GM23338 (cell line): Measurements from ENCODE around the gene SLBP. TPM values are rescaled to one million over a fixed set of nuclear protein-coding genes. Genes with fewer than 3 reads are reported as not detected.

Source experiments
- ATAC-seq: fragments of 200-7000 bp; cut with Tn5 transposase; 3 replicates; pipeline ENCODE4 v1.9.1; 2020
- DNase-seq: peaks from one replicate; pipeline ENCODE4 v3.0.0-alpha.2; 2015; ENCODE audit warnings: low spot score
- H2AFZ ChIP-seq: fragments of 200-600 bp; sonication (generic); 2 replicates; pipeline ENCODE4 v1.8.0; 2016; ENCODE audit warnings: antibody characterized with exemption, mild to moderate bottlenecking, moderate library complexity
- H3F3A ChIP-seq: fragments of 200-600 bp; sonication (generic); replicated peaks from 2 replicates; pipeline ENCODE4 v1.8.0; 2017; ENCODE audit warnings: antibody characterized with exemption, mixed run types, low read depth
- H3K27ac ChIP-seq: fragments of 200-600 bp; sonication (generic); 2 replicates; pipeline ENCODE4 v1.6.1; 2016; ENCODE audit warnings: low read depth
- H3K27me3 ChIP-seq: fragments of 200-600 bp; sonication (generic); 2 replicates; pipeline ENCODE4 v1.8.0; 2016; ENCODE audit warnings: mild to moderate bottlenecking, mixed run types, moderate library complexity; ENCODE audit not compliant: insufficient read depth
- H3K36me3 ChIP-seq: fragments of 200-600 bp; sonication (generic); 2 replicates; pipeline ENCODE4 v1.8.0; 2016; ENCODE audit warnings: mild to moderate bottlenecking; ENCODE audit not compliant: insufficient read depth
- H3K4me1 ChIP-seq: fragments of 200-600 bp; sonication (generic); 2 replicates; pipeline ENCODE4 v1.8.0; 2016; ENCODE audit warnings: mild to moderate bottlenecking, moderate library complexity; ENCODE audit not compliant: insufficient read depth
- H3K4me2 ChIP-seq: fragments of 200-600 bp; sonication (generic); 2 replicates; pipeline ENCODE4 v1.7.1; 2017; ENCODE audit warnings: mixed run types
- H3K4me3 ChIP-seq: fragments of 200-600 bp; sonication (generic); 2 replicates; pipeline ENCODE4 v1.6.1; 2016; ENCODE audit warnings: mixed run types
- H3K79me2 ChIP-seq: fragments of 200-600 bp; sonication (generic); replicated peaks from 2 replicates; pipeline ENCODE4 v1.8.0; 2017; ENCODE audit warnings: mild to moderate bottlenecking; ENCODE audit not compliant: insufficient read depth
- H3K9me2 ChIP-seq: fragments of 200-600 bp; sonication (generic); 2 replicates; pipeline ENCODE4 v1.8.0; 2017; ENCODE audit not compliant: insufficient read depth
- H4K20me1 ChIP-seq: fragments of 200-600 bp; sonication (generic); replicated peaks from 2 replicates; pipeline ENCODE4 v1.8.0; 2017; ENCODE audit warnings: mild to moderate bottlenecking; ENCODE audit not compliant: insufficient read depth
- H3K27ac Mint-ChIP-seq: 2 replicates; pipeline ENCODE4 v1.8.0; 2020; ENCODE audit warnings: inconsistent platforms, mild to moderate bottlenecking, moderate library complexity, mixed read lengths
- H3K27me3 Mint-ChIP-seq: 3 replicates; pipeline ENCODE4 v1.8.0; 2022; ENCODE audit warnings: low read depth, mild to moderate bottlenecking, moderate library complexity, mixed read lengths, inconsistent platforms; ENCODE audit not compliant: insufficient read depth, poor library complexity
- H3K36me3 Mint-ChIP-seq: 3 replicates; pipeline ENCODE4 v1.8.0; 2021; ENCODE audit warnings: low read depth, mild to moderate bottlenecking, inconsistent platforms, moderate library complexity, mixed read lengths
- H3K4me1 Mint-ChIP-seq: 3 replicates; pipeline ENCODE4 v1.8.0; 2020; ENCODE audit warnings: mild to moderate bottlenecking, inconsistent platforms, mixed read lengths
- H3K4me3 Mint-ChIP-seq: 3 replicates; pipeline ENCODE4 v1.8.0; 2021; ENCODE audit warnings: moderate library complexity, mild to moderate bottlenecking, inconsistent platforms, mixed read lengths
- H3K9me3 Mint-ChIP-seq: 3 replicates; pipeline ENCODE4 v1.8.0; 2020; ENCODE audit warnings: moderate library complexity, mild to moderate bottlenecking, inconsistent platforms, mixed read lengths
- CREB1 ChIP-seq: fragments of 250-450 bp; sonication (Bioruptor Pico); IDR thresholded peaks from 2 replicates; pipeline ENCODE4 v1.5.0; 2020; ENCODE audit warnings: low read depth, mild to moderate bottlenecking, moderate library complexity
- EZH2 ChIP-seq: fragments of 200-600 bp; sonication (generic); IDR thresholded peaks from one replicate; pipeline ENCODE4 v1.8.0; 2017; ENCODE audit warnings: antibody characterized with exemption, mild to moderate bottlenecking, low read depth; ENCODE audit not compliant: unreplicated experiment
- EZH2phosphoT487 ChIP-seq: fragments of 200-600 bp; sonication (generic); IDR thresholded peaks from one replicate; pipeline ENCODE4 v1.8.1; 2018; ENCODE audit warnings: antibody characterized with exemption; ENCODE audit not compliant: unreplicated experiment
- POLR2AphosphoS5 ChIP-seq: IDR thresholded peaks from 2 replicates; pipeline ENCODE4 v1.6.1; 2016; ENCODE audit warnings: antibody characterized with exemption, low read depth
- ZNF114 ChIP-seq: fragments of 250-450 bp; sonication (Bioruptor Pico); IDR thresholded peaks from 2 replicates; pipeline ENCODE4 v1.5.0; 2020; ENCODE audit warnings: mild to moderate bottlenecking, moderate library complexity
- ZNF331 ChIP-seq: fragments of 250-450 bp; sonication (Bioruptor Pico); IDR thresholded peaks from 2 replicates; pipeline ENCODE4 v1.5.0; 2020; ENCODE audit warnings: low read depth, mild to moderate bottlenecking, moderate library complexity
- polyA plus RNA-seq: library from polyadenylated mRNA; unstranded; fragments of >200 nt; fragmentation: Nextera tagmentation; extraction: Ambion mirVana; gene quantifications from 2 replicates; pipeline ENCODE4 v1.2.1, GENCODE V29; 2016
- total RNA-seq: library from RNA; depleted of rRNA; stranded (reverse); fragments of >200 nt; shearing (Covaris generic); gene quantifications from 2 replicates; pipeline ENCODE4 v1.2.3, GENCODE V29; 2014
- TF ChIP-seq, protein P1 (sequence below), 2 experiments: fragments of 200-600 bp in 1 of 2; sonication (generic) in 1 of 2; conservative IDR thresholded peaks; 2 replicates each; pipeline versions ENCODE4 v1.5.1 to v1.6.1; 2016 to 2017; ENCODE audit warnings: antibody characterized with exemption in 2 of 2, low read depth in 2 of 2, mild to moderate bottlenecking in 2 of 2, moderate library complexity in 1 of 2
- TF ChIP-seq, protein P2 (sequence below): IDR thresholded peaks from 2 replicates; pipeline ENCODE4 v1.6.1; 2016; ENCODE audit warnings: antibody characterized with exemption

SLBP gene
- total and polyA plus RNA-seq, 2 experiments from 2014 or later: 54.4 to 58.6 TPM

DNA sequence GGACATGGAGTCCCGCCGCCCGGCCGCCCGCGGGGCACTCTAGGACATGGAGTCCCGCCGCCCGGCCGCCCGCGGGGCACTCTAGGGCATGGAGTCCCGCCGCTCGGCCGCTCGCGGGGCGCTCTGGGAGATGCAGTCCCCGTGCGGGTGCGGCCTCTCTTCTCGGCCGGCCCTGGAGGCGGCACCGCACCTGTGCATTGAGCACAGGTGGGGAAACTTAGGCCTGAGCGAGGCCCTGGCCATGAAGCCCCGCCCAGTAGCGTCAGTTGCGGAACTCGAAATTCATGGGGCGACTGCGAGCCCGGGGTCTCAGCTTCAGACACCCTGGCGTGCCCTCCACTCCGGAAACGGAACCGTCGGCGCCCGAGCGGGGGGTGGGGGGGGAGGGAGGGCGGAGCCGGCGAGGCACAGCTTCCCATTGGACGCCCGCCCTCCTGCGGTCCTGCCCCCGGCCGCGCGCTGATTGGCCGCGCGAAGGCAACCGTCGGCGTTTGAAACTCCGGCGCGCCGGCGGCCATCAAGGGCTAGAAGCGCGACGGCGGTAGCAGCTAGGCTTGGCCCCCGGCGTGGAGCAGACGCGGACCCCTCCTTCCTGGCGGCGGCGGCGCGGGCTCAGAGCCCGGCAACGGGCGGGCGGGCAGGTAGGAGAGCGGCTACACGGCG lies 9.0 kb upstream of the SLBP start, which contains the start of the genes TACC3 and TMEM129:
TSS of gene TACC3 (plus strand) at position 519 of the 663 bp plus-strand sequence. CDS start 1,901 bp downstream, outside the sequence.
TSS of gene TMEM129 (minus strand) at position 321 of the 663 bp plus-strand sequence. CDS start 486 bp downstream, outside the sequence.
- Mint-ChIP-seq H3K36me3 (peaks cover 42% of the 10 kb centered on the region), H3K4me3 (peak within 1 kb of the TSS; percentile 97), H3K9me3 (no peaks in the 10 kb centered on the region; the same call in 2 of the 3 replicates), H3K4me1 (peaks cover 16% of the 10 kb centered on the region), H3K27me3 (peaks cover 14% of the 10 kb centered on the region), H3K27ac (peak within 1 kb of the TSS; percentile 94)
- Histone ChIP-seq H4K20me1 (peaks cover 22% of the 10 kb centered on the region), H3K4me1 (peaks cover 12% of the 10 kb centered on the region; the same call in 1 of the 2 replicates), H3K79me2 (peaks cover 42% of the 10 kb centered on the region), H3K27ac (peak within 1 kb of the TSS; percentile 59; the same call in 1 of the 2 replicates), H3K4me2 (peak within 1 kb of the TSS; percentile 95), H3K27me3 (no peaks in the 10 kb centered on the region), H2AFZ (0 out of 2 replicates have a peak within 1 kb of the TSS, but pooled peaks have one; percentile 78), H3K9me2 (no peaks in the 10 kb centered on the region), H3F3A (peaks cover 18% of the 10 kb centered on the region), H3K36me3 (peaks cover 19% of the 10 kb centered on the region), H3K4me3 (peak within 1 kb of the TSS; percentile 95)
- TF ChIP-seq ZNF114 (CRISPR knock-in tag) (no peak), CREB1 (CRISPR knock-in tag) (peak; percentile 85), EZH2 (no peak), POLR2AphosphoS5 (peak; percentile 80)
- TF ChIP-seq, protein P1, sequence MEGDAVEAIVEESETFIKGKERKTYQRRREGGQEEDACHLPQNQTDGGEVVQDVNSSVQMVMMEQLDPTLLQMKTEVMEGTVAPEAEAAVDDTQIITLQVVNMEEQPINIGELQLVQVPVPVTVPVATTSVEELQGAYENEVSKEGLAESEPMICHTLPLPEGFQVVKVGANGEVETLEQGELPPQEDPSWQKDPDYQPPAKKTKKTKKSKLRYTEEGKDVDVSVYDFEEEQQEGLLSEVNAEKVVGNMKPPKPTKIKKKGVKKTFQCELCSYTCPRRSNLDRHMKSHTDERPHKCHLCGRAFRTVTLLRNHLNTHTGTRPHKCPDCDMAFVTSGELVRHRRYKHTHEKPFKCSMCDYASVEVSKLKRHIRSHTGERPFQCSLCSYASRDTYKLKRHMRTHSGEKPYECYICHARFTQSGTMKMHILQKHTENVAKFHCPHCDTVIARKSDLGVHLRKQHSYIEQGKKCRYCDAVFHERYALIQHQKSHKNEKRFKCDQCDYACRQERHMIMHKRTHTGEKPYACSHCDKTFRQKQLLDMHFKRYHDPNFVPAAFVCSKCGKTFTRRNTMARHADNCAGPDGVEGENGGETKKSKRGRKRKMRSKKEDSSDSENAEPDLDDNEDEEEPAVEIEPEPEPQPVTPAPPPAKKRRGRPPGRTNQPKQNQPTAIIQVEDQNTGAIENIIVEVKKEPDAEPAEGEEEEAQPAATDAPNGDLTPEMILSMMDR (conservative IDR thresholded peaks at IDR 0.05; ENCODE audit: low read depth in 2 of 2): no peak
- TF ChIP-seq, protein P2, sequence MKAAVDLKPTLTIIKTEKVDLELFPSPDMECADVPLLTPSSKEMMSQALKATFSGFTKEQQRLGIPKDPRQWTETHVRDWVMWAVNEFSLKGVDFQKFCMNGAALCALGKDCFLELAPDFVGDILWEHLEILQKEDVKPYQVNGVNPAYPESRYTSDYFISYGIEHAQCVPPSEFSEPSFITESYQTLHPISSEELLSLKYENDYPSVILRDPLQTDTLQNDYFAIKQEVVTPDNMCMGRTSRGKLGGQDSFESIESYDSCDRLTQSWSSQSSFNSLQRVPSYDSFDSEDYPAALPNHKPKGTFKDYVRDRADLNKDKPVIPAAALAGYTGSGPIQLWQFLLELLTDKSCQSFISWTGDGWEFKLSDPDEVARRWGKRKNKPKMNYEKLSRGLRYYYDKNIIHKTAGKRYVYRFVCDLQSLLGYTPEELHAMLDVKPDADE: peak; percentile 87
- peak; percentile 98 for DNase-seq
- ATAC-seq: peak; percentile 88

DNA sequence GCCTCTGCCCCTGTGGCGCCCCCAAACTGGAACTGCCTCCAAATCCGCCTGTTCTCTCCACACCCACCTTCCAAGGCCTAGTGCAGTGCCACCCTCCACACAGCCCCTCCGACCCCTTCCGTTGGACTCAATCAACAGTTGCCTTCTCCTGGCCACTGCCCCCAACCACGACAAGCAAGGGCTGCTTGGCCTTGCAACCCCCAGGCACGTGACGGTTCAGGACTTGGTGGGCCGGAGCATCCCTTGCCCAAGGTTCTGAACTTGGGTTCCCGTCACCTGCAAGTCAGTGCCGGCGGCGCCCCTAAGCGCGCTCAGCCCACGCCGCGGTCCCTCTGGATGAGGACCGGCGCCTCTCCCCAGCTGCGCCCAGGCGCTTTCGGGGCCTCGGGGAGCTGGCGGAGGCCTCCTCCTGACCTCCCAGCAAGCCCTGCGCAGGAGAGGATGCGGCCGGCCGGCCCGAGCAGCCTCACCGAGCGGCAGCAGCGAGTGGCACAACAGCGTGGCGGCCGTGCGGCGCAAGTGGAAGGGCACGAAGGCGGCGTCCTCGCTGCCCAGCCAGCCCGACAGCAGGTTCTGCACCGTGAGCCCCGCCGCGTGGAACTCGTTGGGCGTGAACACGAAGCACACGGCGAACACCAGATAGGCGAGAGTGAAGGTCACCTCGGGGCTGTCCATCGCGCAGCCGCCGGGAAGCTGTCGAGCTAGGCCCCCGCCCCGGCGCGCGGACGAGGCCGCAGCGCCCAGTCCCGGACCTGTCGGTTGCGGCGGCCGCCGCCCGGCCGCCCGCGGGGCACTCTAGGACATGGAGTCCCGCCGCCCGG lies 8.3 kb upstream of the SLBP start:
- peak overlapping the region; percentile 59; the same call in 1 of the 2 replicates for H3K27ac ChIP-seq
- 0 out of 2 replicates have a peak overlapping the region, but pooled peaks have one; percentile 78 for H2AFZ ChIP-seq
- H3K27ac Mint-ChIP-seq: peak overlapping the region; percentile 80; the same call in 1 of the 2 replicates
- peaks cover 16% of the 10 kb centered on the region for H3K36me3 ChIP-seq
- peak overlapping the region; percentile 87 for H3K4me3 ChIP-seq
- H3K9me3 Mint-ChIP-seq: no peaks in the 10 kb centered on the region; the same call in 2 of the 3 replicates
- TF ChIP-seq ZNF331 (CRISPR knock-in tag) (no peak), CREB1 (CRISPR knock-in tag) (no peak), EZH2 (no peak), EZH2phosphoT487 (no peak), POLR2AphosphoS5 (peak; percentile 65)
- TF ChIP-seq, protein P1 (conservative IDR thresholded peaks at IDR 0.05; ENCODE audit: low read depth in 2 of 2): no peak; a peak in 1 of 4 replicates
- H3K36me3 Mint-ChIP-seq: peaks cover 37% of the 10 kb centered on the region
- no peaks in the 10 kb centered on the region for H3K9me2 ChIP-seq
- H3F3A ChIP-seq: peaks cover 15% of the 10 kb centered on the region
- H3K4me1 Mint-ChIP-seq: peaks cover 18% of the 10 kb centered on the region
- DNase-seq (peak; percentile 54), ATAC-seq (peak; percentile 38)
- H3K27me3 Mint-ChIP-seq: peaks cover 16% of the 10 kb centered on the region
- peak overlapping the region; percentile 94 for H3K4me2 ChIP-seq
- H3K27me3 ChIP-seq: no peaks in the 10 kb centered on the region
- H4K20me1 ChIP-seq: peaks cover 26% of the 10 kb centered on the region
- H3K4me1 ChIP-seq: peaks cover 12% of the 10 kb centered on the region; the same call in 1 of the 2 replicates
- peaks cover 42% of the 10 kb centered on the region for H3K79me2 ChIP-seq
- peak overlapping the region; percentile 90 for H3K4me3 Mint-ChIP-seq
